WTC11 (cell line): ENCODE data around the gene ABCD2. TPM values are rescaled to one million over a fixed set of nuclear protein-coding genes. Genes with fewer than 3 reads are reported as not detected.
"Not testable (repeated sequence)": the region's sequence is repeated elsewhere in the genome, so short reads cannot be mapped to it uniquely, and the experiment has no call there.

Experiments used
- ATAC-seq: fragments of 200-7000 bp; cut with Tn5 transposase; 2 replicates; pipeline ENCODE4 v1.10.0; 2021; ENCODE audit warnings: mild to moderate bottlenecking, moderate library complexity
- CTCF ChIA-PET: fragments of 300-600 bp; sonication (Branson Sonifier 250); formaldehyde crosslinking; loops from one replicate; lab custom pipeline; 2021; ENCODE audit warnings: antibody characterized with exemption; lab: Charles Lee
- POLR2A ChIA-PET: fragments of 350-600 bp; sonication (Branson Sonifier 250); formaldehyde crosslinking; loops from one replicate; lab custom pipeline; 2021; ENCODE audit warnings: antibody characterized with exemption; lab: Charles Lee
- DNase-seq: peaks from one replicate; pipeline ENCODE4 v3.0.0; 2021; ENCODE audit warnings: low spot score
- H3K27ac Mint-ChIP-seq: 2 replicates; pipeline ENCODE4 v1.8.0; 2021; ENCODE audit warnings: mixed read lengths
- H3K27me3 Mint-ChIP-seq: 2 replicates; pipeline ENCODE4 v1.8.0; 2021; ENCODE audit warnings: low read depth, mild to moderate bottlenecking, moderate library complexity, mixed read lengths
- H3K36me3 Mint-ChIP-seq: 2 replicates; pipeline ENCODE4 v1.8.0; 2021; ENCODE audit warnings: mixed read lengths
- H3K4me1 Mint-ChIP-seq: 2 replicates; pipeline ENCODE4 v1.8.0; 2022; ENCODE audit warnings: mixed read lengths
- H3K4me3 Mint-ChIP-seq: 2 replicates; pipeline ENCODE4 v1.8.0; 2021; ENCODE audit warnings: mild to moderate bottlenecking, moderate library complexity, mixed read lengths
- H3K9me3 Mint-ChIP-seq: 2 replicates; pipeline ENCODE4 v1.8.0; 2021; ENCODE audit warnings: mixed read lengths
- CREM ChIP-seq: sonication (generic); formaldehyde crosslinking; IDR thresholded peaks from 2 replicates; pipeline ENCODE4 v1.8.1; 2022; ENCODE audit warnings: mild to moderate bottlenecking, missing genetic modification reagents, moderate library complexity
- ESRRA ChIP-seq: sonication (generic); formaldehyde crosslinking; IDR thresholded peaks from 2 replicates; pipeline ENCODE4 v1.8.1; 2022; ENCODE audit warnings: mild to moderate bottlenecking, missing genetic modification reagents, borderline replicate concordance
- GABPB1 ChIP-seq: sonication (generic); formaldehyde crosslinking; IDR thresholded peaks from 2 replicates; pipeline ENCODE4 v1.8.1; 2023; ENCODE audit warnings: mild to moderate bottlenecking, missing genetic modification reagents
- GTF2I ChIP-seq: fragments of 250-450 bp; sonication (Bioruptor Pico); conservative IDR thresholded peaks from 2 replicates; pipeline ENCODE4 v1.4.0; 2021; ENCODE audit warnings: mild to moderate bottlenecking
- MYBL2 ChIP-seq: sonication (generic); formaldehyde crosslinking; IDR thresholded peaks from 2 replicates; pipeline ENCODE4 v1.8.1; 2023; ENCODE audit warnings: mild to moderate bottlenecking, moderate library complexity, missing genetic modification reagents
- NFE2L1 ChIP-seq: sonication (generic); formaldehyde crosslinking; IDR thresholded peaks from 2 replicates; pipeline ENCODE4 v1.8.1; 2023; ENCODE audit warnings: missing genetic modification reagents
- NR3C1 ChIP-seq: sonication (generic); formaldehyde crosslinking; conservative IDR thresholded peaks from 2 replicates; pipeline ENCODE4 v1.8.1; 2023; ENCODE audit warnings: low read depth, mild to moderate bottlenecking, missing genetic modification reagents
- RELA ChIP-seq: sonication (generic); formaldehyde crosslinking; IDR thresholded peaks from 2 replicates; pipeline ENCODE4 v1.8.1; 2022; ENCODE audit warnings: missing genetic modification reagents, mild to moderate bottlenecking, borderline replicate concordance
- SOX15 ChIP-seq: fragments of 250-450 bp; sonication (Bioruptor Pico); IDR thresholded peaks from 2 replicates; pipeline ENCODE4 v1.9.0; 2021; ENCODE audit warnings: mild to moderate bottlenecking
- SP1 ChIP-seq: sonication (generic); formaldehyde crosslinking; conservative IDR thresholded peaks from 2 replicates; pipeline ENCODE4 v1.8.1; 2022; ENCODE audit warnings: missing genetic modification reagents
- total RNA-seq: library from RNA; stranded (reverse); gene quantifications from 3 replicates; pipeline ENCODE4 v1.2.3, GENCODE V29; 2021
- TF ChIP-seq, protein P1 (sequence below): sonication (generic); formaldehyde crosslinking; IDR thresholded peaks from 2 replicates; pipeline ENCODE4 v1.8.1; 2023; ENCODE audit warnings: mild to moderate bottlenecking, missing genetic modification reagents, moderate library complexity
- TF ChIP-seq, protein P2 (sequence below): sonication (generic); formaldehyde crosslinking; IDR thresholded peaks from 2 replicates; pipeline ENCODE4 v1.8.1; 2022; ENCODE audit warnings: low read depth, missing genetic modification reagents, borderline replicate concordance
- TF ChIP-seq, protein P3 (sequence below): sonication (generic); formaldehyde crosslinking; IDR thresholded peaks from 2 replicates; pipeline ENCODE4 v1.8.0; 2023; ENCODE audit warnings: mild to moderate bottlenecking, missing genetic modification reagents
- TF ChIP-seq, protein P4 (sequence below): sonication (generic); formaldehyde crosslinking; IDR thresholded peaks from 2 replicates; pipeline ENCODE4 v1.8.1; 2023; ENCODE audit warnings: mild to moderate bottlenecking, missing genetic modification reagents, borderline replicate concordance
- TF ChIP-seq, protein P5 (sequence below): sonication (generic); formaldehyde crosslinking; IDR thresholded peaks from 2 replicates; pipeline ENCODE4 v1.8.0; 2022; ENCODE audit warnings: mild to moderate bottlenecking, missing genetic modification reagents
- TF ChIP-seq, protein P6 (sequence below): sonication (generic); formaldehyde crosslinking; IDR thresholded peaks from 2 replicates; pipeline ENCODE4 v1.8.0; 2023; ENCODE audit warnings: missing genetic modification reagents
- TF ChIP-seq, protein P7 (sequence below): sonication (generic); formaldehyde crosslinking; IDR thresholded peaks from 2 replicates; pipeline ENCODE4 v1.8.0; 2022; ENCODE audit warnings: mild to moderate bottlenecking, missing genetic modification reagents

Gene ABCD2
- total RNA-seq, 1 experiment from 2014 or later: not detected

DNA sequence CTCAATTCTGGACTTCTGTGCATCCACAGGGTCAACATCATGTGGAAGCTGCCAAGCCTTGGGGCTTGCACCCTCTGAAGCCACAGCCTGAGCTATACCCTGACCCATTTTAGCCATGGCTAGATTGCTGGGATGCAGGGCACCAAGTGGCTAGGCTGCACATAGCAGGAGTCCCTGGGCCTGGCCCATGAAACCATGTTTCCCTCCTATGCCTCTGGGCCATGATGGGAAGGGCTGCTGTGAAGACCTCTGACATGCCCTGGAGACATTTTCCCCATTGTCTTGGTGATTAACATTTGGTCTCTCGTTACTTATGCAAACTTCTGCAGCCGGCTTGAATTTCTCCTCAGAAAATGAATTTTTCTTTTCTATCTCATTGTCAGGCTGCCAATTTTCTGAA is 92.6 kb downstream of the ABCD2 start:
- CTCF ChIA-PET: interaction anchor here (0.6 kb wide), 1 partner anchor 62 kb away, joined by 3 read pairs; no protein-coding TSS in a partner anchor

DNA sequence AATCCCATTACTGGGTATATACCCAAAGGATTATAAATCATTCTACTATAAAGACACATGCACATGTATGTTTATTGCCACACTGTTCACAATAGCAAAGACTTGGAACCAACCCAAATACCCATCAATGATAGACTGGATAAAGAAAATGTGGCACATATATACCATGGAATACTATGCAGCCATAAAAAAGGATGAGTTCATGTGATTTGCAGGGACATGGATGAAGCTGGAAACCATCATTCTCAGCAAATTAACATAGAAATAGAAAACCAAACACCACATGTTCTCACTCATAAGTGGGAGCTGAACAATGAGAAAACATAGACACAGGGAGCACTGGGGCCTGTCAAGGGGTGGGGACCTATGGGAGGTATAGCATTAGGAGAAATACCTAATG is 97.4 kb downstream of the ABCD2 start:
- Mint-ChIP-seq H3K9me3 (peaks cover 51% of the 10 kb centered on the region), H3K36me3 (peaks cover 36% of the 10 kb centered on the region)
- POLR2A ChIA-PET, H3K27ac Mint-ChIP-seq, DNase-seq, ATAC-seq, H3K4me3 Mint-ChIP-seq, H3K27me3 Mint-ChIP-seq, CTCF ChIA-PET, H3K4me1 Mint-ChIP-seq: not testable (repeated sequence)

More for the DNA sequence above, 92.6 kb downstream of the ABCD2 start:
- POLR2A ChIA-PET: no interaction called here
- DNase-seq (no peak), ATAC-seq (no peak)
- no peak overlapping the region for H3K4me3 Mint-ChIP-seq
- peaks cover 38% of the 10 kb centered on the region for H3K9me3 Mint-ChIP-seq
- peaks cover 5% of the 10 kb centered on the region; the same call in 1 of the 2 replicates for H3K4me1 Mint-ChIP-seq
- no peaks in the 10 kb centered on the region; the same call in 1 of the 2 replicates for H3K27me3 Mint-ChIP-seq
- H3K36me3 Mint-ChIP-seq: peaks cover 31% of the 10 kb centered on the region
- H3K27ac Mint-ChIP-seq: no peak overlapping the region
- TF ChIP-seq ESRRA (CRISPR knock-in tag) (no peak), SOX15 (CRISPR knock-in tag) (no peak)
- TF ChIP-seq, protein P1, sequence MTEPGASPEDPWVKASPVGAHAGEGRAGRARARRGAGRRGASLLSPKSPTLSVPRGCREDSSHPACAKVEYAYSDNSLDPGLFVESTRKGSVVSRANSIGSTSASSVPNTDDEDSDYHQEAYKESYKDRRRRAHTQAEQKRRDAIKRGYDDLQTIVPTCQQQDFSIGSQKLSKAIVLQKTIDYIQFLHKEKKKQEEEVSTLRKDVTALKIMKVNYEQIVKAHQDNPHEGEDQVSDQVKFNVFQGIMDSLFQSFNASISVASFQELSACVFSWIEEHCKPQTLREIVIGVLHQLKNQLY (CRISPR knock-in tag): no peak

DNA sequence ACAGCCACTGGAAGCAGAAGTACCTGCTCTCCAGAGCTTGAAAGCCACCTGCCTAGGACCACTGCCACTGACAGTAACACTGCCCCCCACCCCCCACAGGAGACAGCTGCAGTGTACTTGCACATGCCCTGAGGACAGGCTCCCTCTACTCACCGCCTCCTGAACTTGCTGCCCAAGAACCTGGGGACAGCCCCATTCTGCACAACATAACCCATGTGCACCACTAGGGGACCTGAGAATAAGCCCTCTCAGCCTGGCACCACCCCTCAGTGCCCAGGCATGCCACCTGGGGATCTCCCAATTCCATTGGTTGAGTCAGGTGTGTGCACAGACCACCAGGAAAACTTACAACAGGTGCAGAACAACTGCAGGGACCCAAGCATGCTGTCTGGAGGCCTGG is 109.6 kb downstream of the ABCD2 start:
- ChIA-PET CTCF (no interaction called here), POLR2A (no interaction called here)
- Mint-ChIP-seq H3K36me3 (peaks cover 31% of the 10 kb centered on the region), H3K4me3 (no peak overlapping the region), H3K9me3 (peaks cover 50% of the 10 kb centered on the region), H3K4me1 (no peaks in the 10 kb centered on the region), H3K27me3 (no peaks in the 10 kb centered on the region), H3K27ac (no peak overlapping the region)
- TF ChIP-seq CREM (no peak), GABPB1 (CRISPR knock-in tag) (no peak), NR3C1 (CRISPR knock-in tag) (no peak), GTF2I (CRISPR knock-in tag) (no peak), RELA (CRISPR knock-in tag) (no peak), NFE2L1 (CRISPR knock-in tag) (no peak), MYBL2 (CRISPR knock-in tag) (no peak), SP1 (CRISPR knock-in tag) (no peak)
- TF ChIP-seq, protein P2, sequence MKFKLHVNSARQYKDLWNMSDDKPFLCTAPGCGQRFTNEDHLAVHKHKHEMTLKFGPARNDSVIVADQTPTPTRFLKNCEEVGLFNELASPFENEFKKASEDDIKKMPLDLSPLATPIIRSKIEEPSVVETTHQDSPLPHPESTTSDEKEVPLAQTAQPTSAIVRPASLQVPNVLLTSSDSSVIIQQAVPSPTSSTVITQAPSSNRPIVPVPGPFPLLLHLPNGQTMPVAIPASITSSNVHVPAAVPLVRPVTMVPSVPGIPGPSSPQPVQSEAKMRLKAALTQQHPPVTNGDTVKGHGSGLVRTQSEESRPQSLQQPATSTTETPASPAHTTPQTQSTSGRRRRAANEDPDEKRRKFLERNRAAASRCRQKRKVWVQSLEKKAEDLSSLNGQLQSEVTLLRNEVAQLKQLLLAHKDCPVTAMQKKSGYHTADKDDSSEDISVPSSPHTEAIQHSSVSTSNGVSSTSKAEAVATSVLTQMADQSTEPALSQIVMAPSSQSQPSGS: no peak
- TF ChIP-seq, protein P3, sequence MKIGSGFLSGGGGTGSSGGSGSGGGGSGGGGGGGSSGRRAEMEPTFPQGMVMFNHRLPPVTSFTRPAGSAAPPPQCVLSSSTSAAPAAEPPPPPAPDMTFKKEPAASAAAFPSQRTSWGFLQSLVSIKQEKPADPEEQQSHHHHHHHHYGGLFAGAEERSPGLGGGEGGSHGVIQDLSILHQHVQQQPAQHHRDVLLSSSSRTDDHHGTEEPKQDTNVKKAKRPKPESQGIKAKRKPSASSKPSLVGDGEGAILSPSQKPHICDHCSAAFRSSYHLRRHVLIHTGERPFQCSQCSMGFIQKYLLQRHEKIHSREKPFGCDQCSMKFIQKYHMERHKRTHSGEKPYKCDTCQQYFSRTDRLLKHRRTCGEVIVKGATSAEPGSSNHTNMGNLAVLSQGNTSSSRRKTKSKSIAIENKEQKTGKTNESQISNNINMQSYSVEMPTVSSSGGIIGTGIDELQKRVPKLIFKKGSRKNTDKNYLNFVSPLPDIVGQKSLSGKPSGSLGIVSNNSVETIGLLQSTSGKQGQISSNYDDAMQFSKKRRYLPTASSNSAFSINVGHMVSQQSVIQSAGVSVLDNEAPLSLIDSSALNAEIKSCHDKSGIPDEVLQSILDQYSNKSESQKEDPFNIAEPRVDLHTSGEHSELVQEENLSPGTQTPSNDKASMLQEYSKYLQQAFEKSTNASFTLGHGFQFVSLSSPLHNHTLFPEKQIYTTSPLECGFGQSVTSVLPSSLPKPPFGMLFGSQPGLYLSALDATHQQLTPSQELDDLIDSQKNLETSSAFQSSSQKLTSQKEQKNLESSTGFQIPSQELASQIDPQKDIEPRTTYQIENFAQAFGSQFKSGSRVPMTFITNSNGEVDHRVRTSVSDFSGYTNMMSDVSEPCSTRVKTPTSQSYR: no peak
- TF ChIP-seq, protein P4, sequence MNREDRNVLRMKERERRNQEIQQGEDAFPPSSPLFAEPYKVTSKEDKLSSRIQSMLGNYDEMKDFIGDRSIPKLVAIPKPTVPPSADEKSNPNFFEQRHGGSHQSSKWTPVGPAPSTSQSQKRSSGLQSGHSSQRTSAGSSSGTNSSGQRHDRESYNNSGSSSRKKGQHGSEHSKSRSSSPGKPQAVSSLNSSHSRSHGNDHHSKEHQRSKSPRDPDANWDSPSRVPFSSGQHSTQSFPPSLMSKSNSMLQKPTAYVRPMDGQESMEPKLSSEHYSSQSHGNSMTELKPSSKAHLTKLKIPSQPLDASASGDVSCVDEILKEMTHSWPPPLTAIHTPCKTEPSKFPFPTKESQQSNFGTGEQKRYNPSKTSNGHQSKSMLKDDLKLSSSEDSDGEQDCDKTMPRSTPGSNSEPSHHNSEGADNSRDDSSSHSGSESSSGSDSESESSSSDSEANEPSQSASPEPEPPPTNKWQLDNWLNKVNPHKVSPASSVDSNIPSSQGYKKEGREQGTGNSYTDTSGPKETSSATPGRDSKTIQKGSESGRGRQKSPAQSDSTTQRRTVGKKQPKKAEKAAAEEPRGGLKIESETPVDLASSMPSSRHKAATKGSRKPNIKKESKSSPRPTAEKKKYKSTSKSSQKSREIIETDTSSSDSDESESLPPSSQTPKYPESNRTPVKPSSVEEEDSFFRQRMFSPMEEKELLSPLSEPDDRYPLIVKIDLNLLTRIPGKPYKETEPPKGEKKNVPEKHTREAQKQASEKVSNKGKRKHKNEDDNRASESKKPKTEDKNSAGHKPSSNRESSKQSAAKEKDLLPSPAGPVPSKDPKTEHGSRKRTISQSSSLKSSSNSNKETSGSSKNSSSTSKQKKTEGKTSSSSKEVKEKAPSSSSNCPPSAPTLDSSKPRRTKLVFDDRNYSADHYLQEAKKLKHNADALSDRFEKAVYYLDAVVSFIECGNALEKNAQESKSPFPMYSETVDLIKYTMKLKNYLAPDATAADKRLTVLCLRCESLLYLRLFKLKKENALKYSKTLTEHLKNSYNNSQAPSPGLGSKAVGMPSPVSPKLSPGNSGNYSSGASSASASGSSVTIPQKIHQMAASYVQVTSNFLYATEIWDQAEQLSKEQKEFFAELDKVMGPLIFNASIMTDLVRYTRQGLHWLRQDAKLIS (CRISPR knock-in tag): no peak
- TF ChIP-seq, protein P5, sequence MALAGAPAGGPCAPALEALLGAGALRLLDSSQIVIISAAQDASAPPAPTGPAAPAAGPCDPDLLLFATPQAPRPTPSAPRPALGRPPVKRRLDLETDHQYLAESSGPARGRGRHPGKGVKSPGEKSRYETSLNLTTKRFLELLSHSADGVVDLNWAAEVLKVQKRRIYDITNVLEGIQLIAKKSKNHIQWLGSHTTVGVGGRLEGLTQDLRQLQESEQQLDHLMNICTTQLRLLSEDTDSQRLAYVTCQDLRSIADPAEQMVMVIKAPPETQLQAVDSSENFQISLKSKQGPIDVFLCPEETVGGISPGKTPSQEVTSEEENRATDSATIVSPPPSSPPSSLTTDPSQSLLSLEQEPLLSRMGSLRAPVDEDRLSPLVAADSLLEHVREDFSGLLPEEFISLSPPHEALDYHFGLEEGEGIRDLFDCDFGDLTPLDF (CRISPR knock-in tag): no peak
- TF ChIP-seq, protein P6, sequence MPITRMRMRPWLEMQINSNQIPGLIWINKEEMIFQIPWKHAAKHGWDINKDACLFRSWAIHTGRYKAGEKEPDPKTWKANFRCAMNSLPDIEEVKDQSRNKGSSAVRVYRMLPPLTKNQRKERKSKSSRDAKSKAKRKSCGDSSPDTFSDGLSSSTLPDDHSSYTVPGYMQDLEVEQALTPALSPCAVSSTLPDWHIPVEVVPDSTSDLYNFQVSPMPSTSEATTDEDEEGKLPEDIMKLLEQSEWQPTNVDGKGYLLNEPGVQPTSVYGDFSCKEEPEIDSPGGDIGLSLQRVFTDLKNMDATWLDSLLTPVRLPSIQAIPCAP: no peak
- TF ChIP-seq, protein P7, sequence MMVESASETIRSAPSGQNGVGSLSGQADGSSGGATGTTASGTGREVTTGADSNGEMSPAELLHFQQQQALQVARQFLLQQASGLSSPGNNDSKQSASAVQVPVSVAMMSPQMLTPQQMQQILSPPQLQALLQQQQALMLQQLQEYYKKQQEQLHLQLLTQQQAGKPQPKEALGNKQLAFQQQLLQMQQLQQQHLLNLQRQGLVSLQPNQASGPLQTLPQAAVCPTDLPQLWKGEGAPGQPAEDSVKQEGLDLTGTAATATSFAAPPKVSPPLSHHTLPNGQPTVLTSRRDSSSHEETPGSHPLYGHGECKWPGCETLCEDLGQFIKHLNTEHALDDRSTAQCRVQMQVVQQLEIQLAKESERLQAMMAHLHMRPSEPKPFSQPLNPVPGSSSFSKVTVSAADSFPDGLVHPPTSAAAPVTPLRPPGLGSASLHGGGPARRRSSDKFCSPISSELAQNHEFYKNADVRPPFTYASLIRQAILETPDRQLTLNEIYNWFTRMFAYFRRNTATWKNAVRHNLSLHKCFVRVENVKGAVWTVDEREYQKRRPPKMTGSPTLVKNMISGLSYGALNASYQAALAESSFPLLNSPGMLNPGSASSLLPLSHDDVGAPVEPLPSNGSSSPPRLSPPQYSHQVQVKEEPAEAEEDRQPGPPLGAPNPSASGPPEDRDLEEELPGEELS: no peak
- DNase-seq (no peak), ATAC-seq (no peak)
